GM10847 (cell line): ENCODE results near the gene HNRNPDL.
A peak's percentile ranks its signal among the peaks of the same experiment; 100 is the strongest.

Experiments
- POLR2A ChIP-seq: IDR thresholded peaks from 2 replicates; pipeline ENCODE4 v1.6.1; 2011; ENCODE audit not compliant: insufficient read length; ENCODE audit errors: extremely low read depth

Gene HNRNPDL

DNA sequence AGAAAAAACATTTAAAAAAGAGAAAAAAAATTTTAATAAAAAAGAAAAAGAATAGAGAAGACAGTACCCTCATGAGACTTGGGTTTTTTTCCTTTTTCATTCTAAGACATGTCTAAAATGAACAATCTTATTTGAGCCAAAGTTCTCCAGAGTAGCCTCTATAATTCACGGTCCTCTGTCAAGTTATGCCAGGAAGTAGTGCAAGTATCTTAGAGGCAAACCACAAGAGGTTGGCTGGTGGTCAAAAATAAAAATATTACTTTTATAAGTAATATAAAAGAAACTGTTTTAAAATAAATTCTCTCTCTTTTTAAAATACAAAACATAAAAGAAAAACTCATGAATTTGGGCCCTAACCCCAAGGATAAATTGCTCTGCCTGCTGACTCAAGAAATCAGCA is 26.5 kb downstream of the HNRNPDL start:
- TF ChIP-seq POLR2A, result no peak

DNA sequence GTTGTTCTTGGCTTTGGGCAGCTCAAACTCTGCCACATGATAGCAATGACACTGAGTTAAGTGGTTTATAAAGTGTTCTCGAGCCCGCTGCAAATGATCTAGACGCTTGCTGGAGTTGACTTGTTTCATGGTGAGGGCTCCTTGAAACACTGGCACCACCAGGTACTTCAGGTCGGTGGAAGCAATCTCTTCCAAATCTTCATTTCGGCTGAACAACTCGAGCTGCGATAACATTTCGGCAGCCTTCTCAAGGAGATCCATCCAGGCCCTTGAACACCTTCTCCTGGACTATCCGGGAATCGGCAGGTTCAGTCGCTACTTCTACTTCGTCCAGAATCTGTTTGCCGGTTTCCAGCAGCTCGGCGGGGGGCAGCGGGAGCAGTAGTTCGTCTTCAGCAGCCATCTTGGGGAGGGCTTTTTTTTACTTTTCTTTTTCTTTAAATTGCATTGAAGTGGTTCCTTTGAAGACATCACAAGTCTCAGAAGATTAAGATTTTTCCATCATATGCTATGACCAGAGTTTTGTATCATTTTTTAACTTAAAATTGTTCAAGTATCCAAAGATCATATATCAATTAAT is 28.0 kb downstream of the HNRNPDL start:
- no peak for TF ChIP-seq POLR2A

DNA sequence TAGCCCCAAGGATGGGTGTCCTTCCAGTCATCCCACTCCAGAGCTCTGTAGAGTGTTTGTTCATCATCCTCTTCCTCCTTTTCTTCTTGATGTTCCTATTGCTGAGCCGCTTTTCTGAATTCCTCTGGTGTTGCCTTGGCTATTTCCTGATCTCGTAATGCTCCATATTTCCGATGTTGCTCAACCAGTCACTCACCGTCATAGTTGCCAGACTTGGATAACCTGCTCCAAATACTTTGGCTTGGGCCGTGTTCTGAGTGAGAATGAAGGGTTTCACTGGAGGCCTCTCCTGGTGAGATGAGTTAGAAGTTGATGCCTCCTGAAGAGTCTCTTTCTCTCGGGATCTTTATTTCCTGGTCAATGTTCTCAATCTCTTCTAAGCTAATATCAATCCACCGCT is 28.7 kb downstream of the HNRNPDL start:
- TF ChIP-seq POLR2A, result no peak

GRCh38 chr4:82398263-82398662 is 32.0 kb downstream of the HNRNPDL start:
- no peak for TF ChIP-seq POLR2A

DNA sequence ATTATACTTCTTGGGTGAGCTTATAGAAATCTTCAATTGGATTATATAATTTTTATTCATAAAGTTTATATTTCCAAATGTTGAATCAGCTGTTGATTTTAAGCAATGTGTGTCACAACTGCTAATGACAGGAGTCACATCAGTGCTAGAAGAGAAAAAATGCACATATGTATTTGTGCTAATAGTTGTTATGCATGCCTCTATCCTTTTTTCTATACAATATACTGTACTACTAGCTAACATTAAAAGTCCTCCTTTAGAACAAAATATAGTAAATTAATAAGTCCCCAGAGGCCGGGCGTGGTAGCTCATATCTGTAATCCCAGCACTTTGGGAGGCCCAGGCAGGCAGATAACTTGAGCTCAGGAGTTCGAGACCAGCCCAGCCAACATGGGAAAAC is 32.7 kb downstream of the HNRNPDL start:
- no peak for TF ChIP-seq POLR2A

- TF ChIP-seq POLR2A, result no peak
These were observed 35.4 kb downstream of the HNRNPDL start for GRCh38 chr4:82394896-82395295.

GRCh38 chr4:82388405-82388804 is 41.9 kb downstream of the HNRNPDL start:
- TF ChIP-seq POLR2A, result no peak

GRCh38 chr4:82382751-82383150 is 47.5 kb downstream of the HNRNPDL start:
- no peak for TF ChIP-seq POLR2A

GRCh38 chr4:82381661-82382296 is 48.5 kb downstream of the HNRNPDL start:
- TF ChIP-seq POLR2A, result no peak

DNA sequence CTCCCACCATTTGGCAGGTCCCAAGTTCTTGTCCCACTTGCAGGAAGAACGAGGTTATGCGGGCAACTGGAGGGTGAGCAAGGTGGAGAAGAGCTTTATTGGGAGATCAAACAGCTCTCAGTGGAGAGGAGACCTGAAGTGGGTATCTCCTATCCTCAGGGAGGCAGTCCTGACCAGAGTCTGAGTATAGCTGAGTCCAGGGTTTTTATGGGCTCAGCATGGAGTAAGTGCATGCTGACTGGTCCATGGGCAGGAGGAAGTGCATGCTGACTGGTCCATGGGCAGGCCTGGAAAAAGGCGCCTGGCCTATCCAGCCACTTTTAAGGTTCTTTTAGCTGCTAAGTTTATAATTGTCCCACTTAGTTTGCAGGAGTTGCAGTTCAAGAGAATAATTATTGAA is 49.0 kb downstream of the HNRNPDL start:
- no peak for TF ChIP-seq POLR2A

- TF ChIP-seq POLR2A, result no peak
These were observed 49.4 kb downstream of the HNRNPDL start for GRCh38 chr4:82380831-82381230.

GRCh38 chr4:82380344-82380743 is 49.9 kb downstream of the HNRNPDL start:
- TF ChIP-seq POLR2A, result no peak

DNA sequence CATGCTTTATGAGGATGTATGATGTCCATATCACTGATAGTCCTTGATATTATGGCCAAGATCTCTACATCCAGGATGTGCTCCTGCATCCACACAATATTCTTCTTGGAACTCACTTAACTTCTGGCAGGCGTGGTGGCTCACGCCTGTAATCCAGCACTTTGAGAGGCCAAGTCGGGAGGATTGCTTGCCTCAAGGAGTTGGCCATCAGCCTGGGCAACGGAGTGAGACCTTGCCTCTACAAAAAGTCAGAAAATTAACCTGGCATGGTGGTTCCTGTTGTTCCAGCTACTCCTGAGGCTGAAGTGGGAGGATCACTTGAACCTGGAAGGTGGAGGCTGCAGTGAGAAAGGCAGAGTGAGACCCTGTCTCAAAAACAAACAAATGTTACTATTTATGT is 54.2 kb downstream of the HNRNPDL start:
- no peak for TF ChIP-seq POLR2A

- TF ChIP-seq POLR2A, result peak; percentile 94
These were observed 56.2 kb downstream of the HNRNPDL start, which contains the start of gene HNRNPD for GRCh38 chr4:82373816-82374625. HNRNPD (minus strand) TSS chr4:82373991; CDS start chr4:82373678, 313 bp downstream.

GRCh38 chr4:82373486-82373815 is 56.8 kb downstream of the HNRNPDL start:
- TF ChIP-seq POLR2A, result no peak
